Keratinocyte (primary cell): ENCODE results near the gene BARX2. TPM values are rescaled to one million over a fixed set of nuclear protein-coding genes. Genes with fewer than 3 reads are reported as not detected.

Source experiments
- DNase-seq: peaks from one replicate; pipeline ENCODE4 v3.0.0-alpha.2; 2011; ENCODE audit warnings: low read depth, missing footprints, low spot score
- FAIRE-seq: peaks from 2 replicates; lab custom pipeline; 2011; peaks lifted over from hg19 to GRCh38; lab: Jason Lieb, UNC
- H2AFZ ChIP-seq: 2 replicates; pipeline ENCODE4 v1.6.0; 2012; ENCODE audit warnings: low read length, control low read depth, inconsistent platforms; ENCODE audit not compliant: control insufficient read depth
- H3K27ac ChIP-seq: 2 replicates; pipeline ENCODE4 v1.5.1; 2011; ENCODE audit warnings: low read length; ENCODE audit not compliant: control insufficient read depth, insufficient read depth
- H3K27me3 ChIP-seq: 3 replicates; pipeline ENCODE4 v1.6.0; 2011; ENCODE audit warnings: low read length; ENCODE audit not compliant: control insufficient read depth, insufficient read depth; ENCODE audit errors: extremely low read depth
- H3K36me3 ChIP-seq, 2 experiments: 2 replicates in 1 of 2; 3 replicates in 1 of 2; pipeline ENCODE4 v1.5.1; 2011; ENCODE audit warnings: low read length in 2 of 2, mild to moderate bottlenecking in 1 of 2; ENCODE audit not compliant: control insufficient read depth in 2 of 2, insufficient read depth in 2 of 2; ENCODE audit errors: extremely low read depth in 1 of 2
- H3K4me1 ChIP-seq: 3 replicates; pipeline ENCODE4 v1.5.1; 2011; ENCODE audit warnings: low read length; ENCODE audit not compliant: control insufficient read depth, insufficient read depth; ENCODE audit errors: extremely low read depth
- H3K4me2 ChIP-seq: 3 replicates; pipeline ENCODE4 v1.6.0; 2011; ENCODE audit warnings: low read depth, low read length; ENCODE audit not compliant: control insufficient read depth, insufficient read depth; ENCODE audit errors: extremely low read depth
- H3K4me3 ChIP-seq, 3 experiments: fragments of 200-600 bp in 1 of 3; sonication (generic) in 1 of 3; 2 replicates in 2 of 3; 3 replicates in 1 of 3; pipeline ENCODE4 v1.5.1; 2011 to 2016; ENCODE audit warnings: low read length in 3 of 3, mild to moderate bottlenecking in 3 of 3, control low read depth in 2 of 3, inconsistent platforms in 1 of 3, low read depth in 1 of 3, mixed read lengths in 1 of 3, mixed run types in 1 of 3, moderate library complexity in 1 of 3; ENCODE audit not compliant: control insufficient read depth in 2 of 3, insufficient read depth in 2 of 3; ENCODE audit errors: extremely low read depth in 1 of 3
- H3K79me2 ChIP-seq: 2 replicates; pipeline ENCODE4 v1.6.0; 2012; ENCODE audit warnings: low read length; ENCODE audit not compliant: control insufficient read depth, insufficient read depth
- H3K9ac ChIP-seq: 3 replicates; pipeline ENCODE4 v1.6.0; 2011; ENCODE audit warnings: low read length; ENCODE audit not compliant: control insufficient read depth, insufficient read depth; ENCODE audit errors: extremely low read depth
- H3K9me1 ChIP-seq: 3 replicates; pipeline ENCODE4 v1.6.0; 2011; ENCODE audit warnings: low read length; ENCODE audit not compliant: control insufficient read depth, insufficient read depth; ENCODE audit errors: extremely low read depth
- H3K9me3 ChIP-seq: 2 replicates; pipeline ENCODE4 v1.5.1; 2012; ENCODE audit warnings: low read depth, low read length; ENCODE audit not compliant: control insufficient read depth
- H4K20me1 ChIP-seq: 3 replicates; pipeline ENCODE4 v1.6.0; 2011; ENCODE audit warnings: low read length; ENCODE audit not compliant: control insufficient read depth, insufficient read depth; ENCODE audit errors: extremely low read depth
- EZH2 ChIP-seq: IDR thresholded peaks from one replicate; pipeline ENCODE4 v1.6.1; 2012; ENCODE audit warnings: inconsistent platforms, mild to moderate bottlenecking, low read length, moderate library complexity
- dilution Hi-C: fragments of 300-500 bp; cut with MboI; formaldehyde crosslinking; loops from one replicate; pipeline ENCODE4 v1.7.0; 2020; ENCODE audit warnings: low sequenced_read_pairs; ENCODE audit not compliant: extremely low pct_ligation_motif_present
- polyA plus RNA-seq, 5 experiments: library from polyadenylated mRNA; depleted of rRNA in 3 of 5; stranded (reverse) in 3 of 5; stranded (forward) in 1 of 5; unstranded in 1 of 5; fragments of >200 nt; gene quantifications; 1 replicate in 1 of 5; 2 replicates in 3 of 5; 3 replicates in 1 of 5; pipeline versions ENCODE4 v1.2.1 to v1.2.3, GENCODE V29; 2011 to 2012; ENCODE audit warnings: missing spikeins in 2 of 5, low read depth in 1 of 5, low replicate concordance in 1 of 5
- TF ChIP-seq, protein P1 (sequence below), 3 experiments: IDR thresholded peaks in 1 of 3; conservative IDR thresholded peaks in 1 of 3; optimal IDR thresholded peaks in 1 of 3; 2 replicates in 2 of 3; 3 replicates in 1 of 3; pipeline versions ENCODE3 to v1.5.1; 2011; ENCODE audit warnings: low read length in 3 of 3, mild to moderate bottlenecking in 3 of 3, moderate library complexity in 2 of 3, control low read depth in 1 of 3, inconsistent platforms in 1 of 3; ENCODE audit not compliant: insufficient read depth in 2 of 3; ENCODE audit errors: extremely low read depth in 1 of 3

Gene BARX2
- polyA plus RNA-seq, 1 donor (not counting 4 experiments of a cell fraction or from before 2014, with no cell fraction given), result 0.87 TPM

DNA sequence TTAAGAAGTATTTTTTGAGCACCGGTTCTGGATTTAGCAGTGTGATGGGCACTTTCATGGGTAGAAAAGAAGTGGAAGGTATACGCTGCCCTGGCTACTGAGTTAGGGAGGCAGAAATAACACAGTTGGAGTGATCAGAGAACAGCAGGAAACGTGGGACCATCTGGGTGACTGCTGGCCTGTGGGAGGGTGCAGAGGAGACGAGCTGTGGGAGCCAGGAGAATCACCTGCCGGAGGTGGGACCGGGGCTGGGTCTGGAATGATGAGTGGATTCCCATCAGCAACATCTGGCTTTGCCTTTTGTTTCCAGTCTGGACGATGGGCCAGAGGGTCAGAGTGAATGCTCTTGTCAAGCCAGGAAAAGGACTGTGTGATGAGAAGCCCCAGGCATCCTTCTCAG lies 66.5 kb downstream of the BARX2 start:
- FAIRE-seq, result no peak

DNA sequence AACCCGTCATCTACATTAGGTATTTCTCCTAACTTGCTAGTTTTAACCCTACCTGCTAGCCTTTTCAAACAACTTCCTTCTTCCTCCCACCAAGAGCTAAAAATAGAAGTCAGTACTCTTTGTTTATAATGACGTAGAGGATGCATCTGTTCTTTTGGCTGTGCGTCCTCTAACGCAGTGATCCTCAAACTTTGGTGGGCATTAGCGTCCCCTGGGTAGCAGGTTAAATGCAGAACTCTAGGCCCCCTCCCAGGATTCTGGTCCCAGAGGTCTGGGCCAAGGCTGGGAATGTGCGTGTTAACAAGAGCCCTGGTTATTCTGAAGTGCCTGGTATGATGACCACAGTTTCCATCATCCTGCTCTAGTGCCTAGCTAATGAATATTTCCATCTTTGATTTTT lies 67.6 kb downstream of the BARX2 start:
- Histone ChIP-seq H3K9ac (no peak overlapping the region), H3K4me2 (no peak overlapping the region), H3K27me3 (no peaks in the 10 kb centered on the region), H3K79me2 (no peaks in the 10 kb centered on the region), H4K20me1 (no peaks in the 10 kb centered on the region), H3K4me1 (peaks cover 14% of the 10 kb centered on the region), H2AFZ (no peak overlapping the region), H3K9me3 (no peaks in the 10 kb centered on the region), H3K27ac (no peak overlapping the region), H3K36me3 (no peaks in the 10 kb centered on the region), H3K9me1 (no peaks in the 10 kb centered on the region), H3K4me3 (no peak overlapping the region)
- FAIRE-seq (no peak), DNase-seq (no peak)
- dilution Hi-C loops, result no loop called here
- TF ChIP-seq, protein P1, sequence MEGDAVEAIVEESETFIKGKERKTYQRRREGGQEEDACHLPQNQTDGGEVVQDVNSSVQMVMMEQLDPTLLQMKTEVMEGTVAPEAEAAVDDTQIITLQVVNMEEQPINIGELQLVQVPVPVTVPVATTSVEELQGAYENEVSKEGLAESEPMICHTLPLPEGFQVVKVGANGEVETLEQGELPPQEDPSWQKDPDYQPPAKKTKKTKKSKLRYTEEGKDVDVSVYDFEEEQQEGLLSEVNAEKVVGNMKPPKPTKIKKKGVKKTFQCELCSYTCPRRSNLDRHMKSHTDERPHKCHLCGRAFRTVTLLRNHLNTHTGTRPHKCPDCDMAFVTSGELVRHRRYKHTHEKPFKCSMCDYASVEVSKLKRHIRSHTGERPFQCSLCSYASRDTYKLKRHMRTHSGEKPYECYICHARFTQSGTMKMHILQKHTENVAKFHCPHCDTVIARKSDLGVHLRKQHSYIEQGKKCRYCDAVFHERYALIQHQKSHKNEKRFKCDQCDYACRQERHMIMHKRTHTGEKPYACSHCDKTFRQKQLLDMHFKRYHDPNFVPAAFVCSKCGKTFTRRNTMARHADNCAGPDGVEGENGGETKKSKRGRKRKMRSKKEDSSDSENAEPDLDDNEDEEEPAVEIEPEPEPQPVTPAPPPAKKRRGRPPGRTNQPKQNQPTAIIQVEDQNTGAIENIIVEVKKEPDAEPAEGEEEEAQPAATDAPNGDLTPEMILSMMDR (optimal IDR thresholded peaks at IDR 0.05 in 1 of 3, IDR thresholded peaks at IDR 0.05 in 1 of 3, conservative IDR thresholded peaks at IDR 0.05 in 1 of 3; ENCODE audit: extremely low read depth in 1 of 3, insufficient read depth in 2 of 3, low read length in 3 of 3), result no peak
- TF ChIP-seq EZH2, result no peak

More for the DNA sequence above, 66.5 kb downstream of the BARX2 start:
- no peaks in the 10 kb centered on the region for H3K9me1 ChIP-seq
- no peak overlapping the region for H3K4me3 ChIP-seq
- H3K27ac ChIP-seq, result no peak overlapping the region
- TF ChIP-seq, protein P1 (optimal IDR thresholded peaks at IDR 0.05 in 1 of 3, IDR thresholded peaks at IDR 0.05 in 1 of 3, conservative IDR thresholded peaks at IDR 0.05 in 1 of 3; ENCODE audit: extremely low read depth in 1 of 3, insufficient read depth in 2 of 3, low read length in 3 of 3), result no peak
- TF ChIP-seq EZH2, result no peak
- no peaks in the 10 kb centered on the region for H3K79me2 ChIP-seq
- peaks cover 14% of the 10 kb centered on the region for H3K4me1 ChIP-seq
- no peaks in the 10 kb centered on the region for H3K27me3 ChIP-seq
- no peak for DNase-seq
- H2AFZ ChIP-seq, result no peak overlapping the region
- H3K9me3 ChIP-seq, result no peaks in the 10 kb centered on the region
- no peaks in the 10 kb centered on the region for H4K20me1 ChIP-seq
- H3K9ac ChIP-seq, result no peak overlapping the region
- dilution Hi-C loops, result no loop called here
- no peaks in the 10 kb centered on the region for H3K36me3 ChIP-seq
- H3K4me2 ChIP-seq, result no peak overlapping the region
